Endothelial cell of umbilical vein (primary cell): ENCODE measurements around the gene NDUFB6. TPM values are rescaled to one million over a fixed set of nuclear protein-coding genes. Genes with fewer than 3 reads are reported as not detected.

Experiments used
- BruUV-seq: library from RNA; stranded (reverse); fragments of 400-500 nt; replicated peaks from 2 replicates; lab custom pipeline; 2021; lab: Mats Ljungman, UMichigan
- CTCF ChIA-PET: fragments of 300-600, 350-600 bp; sonication (Branson Sonifier 250); formaldehyde crosslinking; loops from one replicate; lab custom pipeline; 2021; ENCODE audit warnings: antibody characterized with exemption, inconsistent platforms; lab: Charles Lee
- POLR2A ChIA-PET: fragments of 300-600, 350-600 bp; sonication (Branson Sonifier 250); formaldehyde crosslinking; loops from one replicate; lab custom pipeline; 2021; ENCODE audit warnings: antibody characterized with exemption, inconsistent platforms; lab: Charles Lee
- DNase-seq: peaks from one replicate; pipeline ENCODE4 v3.0.0-alpha.2; 2011; ENCODE audit warnings: low read depth, low spot score
- FAIRE-seq: peaks from 2 replicates; lab custom pipeline; 2011; peaks lifted over from hg19 to GRCh38; lab: Jason Lieb, UNC
- H2AFZ ChIP-seq: 2 replicates; pipeline ENCODE4 v1.6.0; 2012; ENCODE audit warnings: low read depth, low read length, control low read depth, inconsistent platforms
- H3K27ac ChIP-seq: 2 replicates; pipeline ENCODE4 v1.5.1; 2011; ENCODE audit warnings: low read depth, mild to moderate bottlenecking, control low read depth, low read length, moderate library complexity; ENCODE audit not compliant: insufficient read depth
- H3K27me3 ChIP-seq, 2 experiments: 2 replicates each; pipeline versions ENCODE4 v1.6.0 to v1.6.1; 2011; ENCODE audit warnings: low read length in 2 of 2, mixed read lengths in 1 of 2; ENCODE audit not compliant: control insufficient read depth in 2 of 2, insufficient read depth in 2 of 2
- H3K36me3 ChIP-seq, 2 experiments: 2 replicates in 1 of 2; 3 replicates in 1 of 2; pipeline ENCODE4 v1.5.1; 2011; ENCODE audit warnings: low read length in 2 of 2, mild to moderate bottlenecking in 1 of 2, moderate library complexity in 1 of 2; ENCODE audit not compliant: control insufficient read depth in 2 of 2, insufficient read depth in 2 of 2; ENCODE audit errors: extremely low read depth in 1 of 2
- H3K4me1 ChIP-seq: 3 replicates; pipeline ENCODE4 v1.5.1; 2011; ENCODE audit warnings: mild to moderate bottlenecking, low read length; ENCODE audit not compliant: control insufficient read depth, insufficient read depth; ENCODE audit errors: extremely low read depth
- H3K4me2 ChIP-seq: 2 replicates; pipeline ENCODE4 v1.6.1; 2011; ENCODE audit warnings: low read length, control low read depth, mixed read lengths; ENCODE audit not compliant: insufficient read depth
- H3K4me3 ChIP-seq, 3 experiments: fragments of 200-600 bp in 1 of 3; sonication (generic), shearing (Covaris generic) in 1 of 3; replicated peaks in 1 of 3; 2 replicates each; pipeline ENCODE4 v1.5.1; 2011 to 2016; ENCODE audit warnings: control low read depth in 3 of 3, low read length in 3 of 3, mild to moderate bottlenecking in 2 of 3, inconsistent platforms in 1 of 3, low read depth in 1 of 3, moderate library complexity in 1 of 3; ENCODE audit not compliant: insufficient read depth in 1 of 3
- H3K79me2 ChIP-seq: 2 replicates; pipeline ENCODE4 v1.6.0; 2012; ENCODE audit warnings: low read length, inconsistent platforms; ENCODE audit not compliant: control insufficient read depth, insufficient read depth
- H3K9ac ChIP-seq: replicated peaks from 2 replicates; pipeline ENCODE3; 2011; ENCODE audit warnings: low read length, control low read depth; ENCODE audit not compliant: insufficient read depth; ENCODE audit errors: extremely low read depth
- H3K9me1 ChIP-seq: replicated peaks from 3 replicates; pipeline ENCODE4 v1.6.0; 2011; ENCODE audit warnings: mild to moderate bottlenecking, low read length; ENCODE audit not compliant: control insufficient read depth, insufficient read depth; ENCODE audit errors: extremely low read depth
- H3K9me3 ChIP-seq: replicated peaks from 2 replicates; pipeline ENCODE4 v1.5.1; 2012; ENCODE audit warnings: low read length, inconsistent platforms; ENCODE audit not compliant: control insufficient read depth, insufficient read depth
- H4K20me1 ChIP-seq: replicated peaks from 2 replicates; pipeline ENCODE3; 2011; ENCODE audit warnings: mild to moderate bottlenecking, low read length; ENCODE audit not compliant: control insufficient read depth, insufficient read depth; ENCODE audit errors: extremely low read depth
- EZH2 ChIP-seq: IDR thresholded peaks from 2 replicates; pipeline ENCODE4 v1.6.1; 2012; ENCODE audit warnings: borderline replicate concordance, low read depth, mild to moderate bottlenecking, moderate library complexity, low read length, inconsistent platforms; ENCODE audit not compliant: severe bottlenecking
- FOS ChIP-seq: IDR thresholded peaks from 2 replicates; pipeline ENCODE4 v1.6.1; 2011; ENCODE audit warnings: mild to moderate bottlenecking, low read length, moderate library complexity, borderline replicate concordance; ENCODE audit not compliant: insufficient read depth
- GATA2 ChIP-seq: IDR thresholded peaks from 2 replicates; pipeline ENCODE4 v1.7.0; 2011; ENCODE audit warnings: low read depth, mild to moderate bottlenecking, moderate library complexity, mixed read lengths, low read length; ENCODE audit not compliant: insufficient read length, insufficient read depth
- JUN ChIP-seq: IDR thresholded peaks from 2 replicates; pipeline ENCODE4 v1.6.1; 2011; ENCODE audit warnings: borderline replicate concordance, low read depth; ENCODE audit not compliant: insufficient read length, insufficient read depth
- MYC ChIP-seq: IDR thresholded peaks from one replicate; pipeline ENCODE4 v1.6.1; 2011; ENCODE audit warnings: mild to moderate bottlenecking, low read depth, low read length
- POLR2A ChIP-seq: IDR thresholded peaks from 2 replicates; pipeline ENCODE4 v1.6.1; 2012; ENCODE audit warnings: low read depth, mild to moderate bottlenecking, control low read depth, low read length
- POLR2AphosphoS5 ChIP-seq: IDR thresholded peaks from 2 replicates; pipeline ENCODE4 v1.6.1; 2012; ENCODE audit warnings: low read depth, mild to moderate bottlenecking, control low read depth, low read length, moderate library complexity; ENCODE audit not compliant: insufficient read depth
- dilution Hi-C: fragments of 300-500 bp; cut with MboI; formaldehyde crosslinking; loops from one replicate; pipeline ENCODE4 v1.15.0; 2019; ENCODE audit warnings: low sequenced_read_pairs; ENCODE audit not compliant: extremely low pct_ligation_motif_present
- intact Hi-C: fragments of 100-400 bp; cut with micrococcal nuclease; formaldehyde crosslinking; loops from one replicate; pipeline ENCODE4 v1.10.0; 2022
- polyA plus RNA-seq, 4 experiments: library from polyadenylated mRNA; depleted of rRNA in 3 of 4; stranded (reverse) in 3 of 4; unstranded in 1 of 4; fragments of >200 nt; gene quantifications; 2 replicates each; pipeline versions ENCODE4 v1.2.1 to v1.2.3, GENCODE V29; 2011 to 2012; ENCODE audit warnings: missing spikeins in 1 of 4
- total RNA-seq: library from RNA; stranded (reverse); gene quantifications from 2 replicates; pipeline ENCODE4 v1.2.3, GENCODE V29; 2021
- TF ChIP-seq, protein P1 (sequence below): IDR thresholded peaks from 2 replicates; pipeline ENCODE4 v1.6.1; 2011; ENCODE audit not compliant: insufficient read depth, insufficient read length
- TF ChIP-seq, protein P2 (sequence below), 2 donors: IDR thresholded peaks; 1 replicate in 1 of 2; 2 replicates in 1 of 2; pipeline ENCODE4 v1.5.1; 2011; ENCODE audit warnings: low read length in 2 of 2, mild to moderate bottlenecking in 2 of 2, moderate library complexity in 2 of 2, control low read depth in 1 of 2, inconsistent platforms in 1 of 2, low read depth in 1 of 2; ENCODE audit not compliant: insufficient read depth in 1 of 2; ENCODE audit errors: extremely low read depth in 1 of 2

The NDUFB6 gene
- total and polyA plus RNA-seq, 2 donors (not counting 3 experiments of a cell fraction or from before 2014, with no cell fraction given) = 53.5 to 59.2 TPM

DNA sequence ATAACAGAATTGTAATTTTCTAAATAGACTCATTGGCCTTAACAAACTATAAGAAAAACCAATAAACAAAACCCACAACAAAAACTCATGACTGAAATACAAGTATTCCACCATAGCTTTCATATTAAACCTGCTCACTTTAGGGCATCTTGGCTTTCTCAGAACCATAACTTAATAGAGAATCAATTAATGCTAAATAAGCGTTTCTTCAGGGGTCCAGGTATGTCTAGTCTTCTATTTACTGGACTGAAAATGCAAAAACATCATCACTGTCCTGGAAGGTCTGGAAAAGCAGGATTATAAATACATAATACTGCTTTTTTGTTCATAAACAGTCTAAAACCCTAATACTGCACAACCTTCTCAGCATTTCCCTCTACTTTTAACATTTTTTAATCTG lies 27.1 kb downstream of the NDUFB6 start:
- dilution Hi-C loops = no loop called here
- peaks cover 4 to 9% of the 10 kb centered on the region in 2 experiments for H3K36me3 ChIP-seq
- H3K4me1 ChIP-seq = peaks cover 7% of the 10 kb centered on the region
- TF ChIP-seq POLR2AphosphoS5 (no peak), EZH2 (no peak), FOS (no peak), POLR2A (no peak), MYC (no peak), GATA2 (no peak), JUN (no peak)
- TF ChIP-seq, protein P1, sequence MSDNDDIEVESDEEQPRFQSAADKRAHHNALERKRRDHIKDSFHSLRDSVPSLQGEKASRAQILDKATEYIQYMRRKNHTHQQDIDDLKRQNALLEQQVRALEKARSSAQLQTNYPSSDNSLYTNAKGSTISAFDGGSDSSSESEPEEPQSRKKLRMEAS = no peak
- TF ChIP-seq, protein P2, sequence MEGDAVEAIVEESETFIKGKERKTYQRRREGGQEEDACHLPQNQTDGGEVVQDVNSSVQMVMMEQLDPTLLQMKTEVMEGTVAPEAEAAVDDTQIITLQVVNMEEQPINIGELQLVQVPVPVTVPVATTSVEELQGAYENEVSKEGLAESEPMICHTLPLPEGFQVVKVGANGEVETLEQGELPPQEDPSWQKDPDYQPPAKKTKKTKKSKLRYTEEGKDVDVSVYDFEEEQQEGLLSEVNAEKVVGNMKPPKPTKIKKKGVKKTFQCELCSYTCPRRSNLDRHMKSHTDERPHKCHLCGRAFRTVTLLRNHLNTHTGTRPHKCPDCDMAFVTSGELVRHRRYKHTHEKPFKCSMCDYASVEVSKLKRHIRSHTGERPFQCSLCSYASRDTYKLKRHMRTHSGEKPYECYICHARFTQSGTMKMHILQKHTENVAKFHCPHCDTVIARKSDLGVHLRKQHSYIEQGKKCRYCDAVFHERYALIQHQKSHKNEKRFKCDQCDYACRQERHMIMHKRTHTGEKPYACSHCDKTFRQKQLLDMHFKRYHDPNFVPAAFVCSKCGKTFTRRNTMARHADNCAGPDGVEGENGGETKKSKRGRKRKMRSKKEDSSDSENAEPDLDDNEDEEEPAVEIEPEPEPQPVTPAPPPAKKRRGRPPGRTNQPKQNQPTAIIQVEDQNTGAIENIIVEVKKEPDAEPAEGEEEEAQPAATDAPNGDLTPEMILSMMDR (IDR thresholded peaks at IDR 0.05; ENCODE audit: extremely low read depth in 1 of 2, insufficient read depth in 1 of 2, low read depth in 1 of 2, low read length in 2 of 2) = no peak
- CTCF ChIA-PET = interaction anchor here (2.9 kb wide), 1 partner anchor 168 kb away, joined by 17 read pairs; no protein-coding TSS in a partner anchor
- peaks cover 7% of the 10 kb centered on the region for H4K20me1 ChIP-seq
- DNase-seq (no peak), FAIRE-seq (no peak)
- POLR2A ChIA-PET = no interaction called here
- H3K27me3 ChIP-seq = no peaks in the 10 kb centered on the region
- no peak overlapping the region for H2AFZ ChIP-seq
- no peaks in the 10 kb centered on the region for H3K9me3 ChIP-seq
- H3K79me2 ChIP-seq = peaks cover 81% of the 10 kb centered on the region
- no peak overlapping the region for H3K9ac ChIP-seq
- intact Hi-C loops = no loop called here
- no peaks in the 10 kb centered on the region for H3K9me1 ChIP-seq
- H3K4me2 ChIP-seq = no peak overlapping the region
- H3K4me3 ChIP-seq = no peak overlapping the region
- no TSS peak for BruUV-seq
- H3K27ac ChIP-seq = no peak overlapping the region
